GM21528 (cell line): ENCODE measurements around the gene VIPAS39.
A peak's percentile ranks its signal among the peaks of the same experiment; 100 is the strongest.
"Not testable (repeated sequence)": the region's sequence is repeated elsewhere in the genome, so short reads cannot be mapped to it uniquely, and the experiment has no call there.

Experiments
- ATAC-seq: cut with Tn5 transposase; IDR thresholded peaks from one replicate; pipeline ENCODE4 v1.9.1; 2021; ENCODE audit warnings: mild to moderate bottlenecking, moderate library complexity; ENCODE audit not compliant: unreplicated experiment, low FRiP score

The VIPAS39 gene

GRCh38 chr14:77473921-77474320 lies 16.5 kb upstream of the VIPAS39 start:
- no peak for ATAC-seq

DNA sequence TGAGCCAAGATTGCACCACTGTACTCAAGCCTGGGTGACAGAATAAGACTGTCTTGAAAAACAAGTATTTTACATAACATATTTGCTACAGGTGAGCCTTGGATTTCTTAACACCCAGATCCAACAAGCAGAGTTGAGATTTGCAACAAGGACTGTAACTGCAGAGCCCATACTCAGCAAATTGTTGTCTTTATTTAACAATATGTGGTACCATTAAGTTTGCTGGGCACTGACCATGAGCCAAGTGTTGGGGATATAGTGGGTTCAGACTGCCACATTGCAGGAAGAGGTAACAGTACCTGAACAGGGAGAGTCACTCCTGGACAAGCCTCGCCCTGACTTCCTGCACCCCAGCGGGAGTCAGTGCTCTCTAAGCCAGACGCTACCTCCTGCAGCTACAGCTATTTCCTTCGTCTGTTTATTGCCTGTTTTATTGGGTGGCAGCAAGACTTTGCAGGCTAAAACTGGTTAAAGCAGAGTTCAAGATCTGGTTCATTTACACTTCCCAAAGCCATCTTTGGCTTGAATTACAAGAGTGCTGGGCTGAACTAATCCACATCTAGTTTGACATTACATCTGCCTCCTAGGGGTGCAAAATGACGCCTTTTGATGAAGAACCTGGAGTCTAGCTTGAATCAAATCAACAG lies 12.9 kb upstream of the VIPAS39 start:
- ATAC-seq = no peak

- no peak for ATAC-seq
Measured at GRCh38 chr14:77469539-77469938, 12.1 kb upstream of the VIPAS39 start.

GRCh38 chr14:77469067-77469505 lies 11.7 kb upstream of the VIPAS39 start:
- ATAC-seq = no peak

DNA sequence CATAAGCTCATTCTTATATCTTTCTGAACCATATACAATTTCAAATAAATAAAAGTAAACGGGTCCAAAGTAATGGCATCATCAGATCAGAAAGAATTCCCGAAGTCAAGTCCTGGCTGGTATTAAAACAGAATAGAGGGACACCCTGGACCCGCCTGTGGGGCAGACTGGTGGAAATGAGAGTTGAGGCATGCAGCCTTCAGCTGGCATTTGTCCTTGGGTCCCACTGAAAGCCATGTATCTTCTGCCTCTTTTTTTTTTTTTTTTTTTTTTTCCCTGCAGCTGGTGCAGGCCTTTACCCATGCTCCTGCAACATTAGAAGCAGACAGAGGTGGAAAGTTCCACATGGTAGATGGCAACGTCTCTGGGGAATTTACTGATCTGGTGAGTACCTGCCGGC lies 10.4 kb upstream of the VIPAS39 start:
- ATAC-seq = no peak

DNA sequence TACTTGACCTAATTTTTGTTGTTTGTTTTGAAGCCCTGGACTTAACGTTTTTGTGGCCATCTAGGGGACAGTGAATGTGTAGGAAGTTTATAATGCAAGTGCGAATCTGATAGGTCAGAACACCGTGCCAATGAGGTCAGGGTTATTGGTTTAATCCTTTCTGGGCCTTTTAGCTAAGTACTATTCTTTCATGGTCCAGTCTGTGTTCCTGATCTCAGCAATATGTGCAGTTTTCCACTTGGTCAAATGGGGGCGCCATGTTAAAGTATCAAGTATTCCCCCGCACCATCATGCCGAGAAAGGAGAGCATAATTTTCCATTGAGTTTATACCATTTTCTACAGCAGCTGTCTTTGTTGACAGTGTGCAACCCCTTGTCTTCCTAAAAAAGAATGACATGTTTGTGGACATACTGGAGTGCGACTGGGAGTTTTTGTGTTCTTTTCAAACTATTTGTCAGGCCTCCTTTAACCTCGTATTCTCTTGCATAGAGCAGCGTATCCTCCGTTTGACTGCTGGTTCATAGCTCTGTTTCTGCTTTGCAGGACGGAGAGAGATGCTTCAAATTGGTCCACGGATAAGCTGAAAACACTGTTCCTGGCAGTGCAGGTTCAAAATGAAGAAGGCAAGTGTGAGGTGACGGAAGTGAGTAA lies 1.8 kb upstream of the VIPAS39 start:
- no peak for ATAC-seq

DNA sequence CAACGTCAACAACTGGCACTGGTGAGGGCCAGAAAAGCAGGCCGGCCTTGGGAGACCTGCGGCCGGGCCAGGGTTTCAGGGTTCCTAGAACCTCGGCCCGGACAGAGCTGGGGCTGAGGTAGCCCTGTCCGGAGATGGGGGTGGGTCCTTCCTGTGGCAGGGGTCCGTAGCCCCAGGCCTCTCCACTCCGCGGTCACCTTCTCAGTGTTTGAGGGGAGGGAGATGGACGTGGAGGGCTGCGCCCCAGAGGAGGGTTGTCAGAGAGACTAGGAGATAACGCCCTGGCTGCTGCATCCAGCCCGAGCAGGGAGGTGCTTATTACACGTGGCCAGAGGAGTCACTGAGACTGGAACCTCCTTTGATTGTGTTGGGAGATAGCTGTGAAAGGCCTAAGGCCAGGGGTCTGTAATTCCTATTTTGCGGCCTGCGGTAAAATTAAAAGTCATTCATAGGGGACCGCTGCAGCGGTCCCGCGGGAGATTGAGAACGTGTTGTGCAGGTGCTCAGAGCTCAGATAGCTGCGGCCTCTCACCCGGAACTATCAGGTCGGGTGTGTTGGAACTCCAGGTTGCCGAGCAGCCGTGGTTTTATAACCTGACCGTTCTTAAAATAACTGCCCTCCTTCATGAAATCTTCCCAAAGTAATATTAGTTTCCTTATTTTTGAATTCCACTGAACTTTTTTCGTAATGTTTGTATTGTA lies 999 bp upstream of the VIPAS39 start:
- ATAC-seq = peak; percentile 18

DNA sequence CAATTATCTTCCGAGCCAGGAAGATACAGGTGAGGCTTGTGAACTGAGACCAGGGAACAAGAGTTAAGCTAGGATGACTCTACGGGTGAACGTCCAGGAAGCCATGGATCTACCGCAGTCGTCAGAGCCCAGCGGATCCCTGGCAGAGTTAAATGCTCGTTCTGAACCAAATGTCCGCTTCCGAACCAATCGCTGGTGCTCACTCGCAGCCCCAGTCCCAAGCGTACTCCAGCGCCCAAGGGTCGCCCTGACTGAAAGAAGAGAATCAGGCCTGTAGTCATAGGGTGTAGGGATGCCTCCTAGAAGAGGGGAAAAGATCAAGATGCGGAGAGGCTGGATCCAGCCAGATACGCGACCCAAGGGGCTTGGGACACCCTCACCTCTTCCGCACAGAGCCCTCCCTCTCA lies 283 bp downstream of the VIPAS39 start:
- peak; percentile 19 for ATAC-seq

DNA sequence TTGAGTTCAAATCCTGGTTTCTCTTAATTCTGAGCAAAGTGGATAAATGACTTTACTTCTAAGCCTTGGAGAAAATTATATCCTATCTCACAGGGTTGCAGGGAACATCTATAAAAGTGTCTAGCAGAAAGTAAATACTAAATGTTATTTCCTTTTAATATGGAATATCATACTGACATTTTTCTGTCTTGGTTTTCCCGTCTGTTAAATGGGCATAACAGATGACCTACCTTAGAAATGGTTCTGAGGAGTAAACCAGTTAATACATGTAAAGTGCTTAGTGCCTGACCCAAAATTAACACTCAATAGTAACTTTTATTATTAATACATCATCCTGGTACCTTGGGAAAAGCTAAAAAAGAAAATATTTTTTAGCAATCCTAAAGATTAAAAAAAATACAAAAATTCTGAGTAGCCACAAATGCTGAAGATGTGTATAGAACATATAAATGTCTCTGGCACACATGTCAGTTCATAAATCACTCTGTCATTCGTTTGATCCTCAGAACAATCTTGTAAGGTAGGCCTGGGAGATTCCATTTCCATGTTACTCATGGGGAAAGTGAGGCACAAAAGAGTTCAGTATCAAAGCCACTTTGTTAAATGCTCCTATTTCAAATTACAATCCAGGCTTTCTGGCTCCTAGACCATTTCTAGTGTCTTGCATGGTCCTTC lies 1.3 kb downstream of the VIPAS39 start:
- no peak for ATAC-seq

GRCh38 chr14:77442196-77442595 lies 15.2 kb downstream of the VIPAS39 start:
- no peak for ATAC-seq

DNA sequence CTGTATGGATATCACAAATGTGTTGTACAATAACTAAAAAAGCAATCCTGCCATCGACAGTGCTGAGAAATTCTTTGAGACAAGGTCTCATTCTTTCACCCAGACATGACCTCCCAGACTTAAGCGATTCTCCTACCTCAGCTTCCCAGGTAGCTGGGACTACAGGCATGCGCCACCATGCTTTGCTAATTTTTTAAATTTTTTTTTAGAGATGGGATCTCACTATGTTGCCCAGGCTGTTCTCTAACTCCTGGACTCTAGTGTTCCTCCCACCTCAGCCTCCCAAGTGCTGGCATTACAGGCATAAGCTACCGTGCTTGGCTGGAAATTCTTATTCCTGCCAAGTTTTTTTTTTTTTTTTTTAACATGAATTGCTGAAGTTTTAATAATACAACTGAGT lies 17.5 kb downstream of the VIPAS39 start:
- no peak for ATAC-seq

DNA sequence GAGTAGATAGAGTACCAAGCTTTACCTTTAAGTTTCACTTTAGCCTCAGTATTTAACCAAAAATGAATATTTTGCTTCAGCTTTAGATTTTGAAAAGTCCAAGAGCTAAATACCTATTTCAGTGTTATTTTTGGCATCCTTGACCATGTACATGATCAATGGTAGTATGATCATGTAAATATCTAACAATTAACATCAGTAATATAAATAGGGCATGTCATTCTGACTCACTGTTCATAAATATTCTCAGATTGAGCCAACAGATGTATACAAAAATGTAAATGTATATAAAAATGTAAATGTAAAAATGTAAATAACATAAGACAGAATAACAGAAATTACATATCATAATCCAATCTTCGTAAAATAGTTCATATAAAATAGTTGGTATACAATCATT lies 18.8 kb downstream of the VIPAS39 start:
- no peak for ATAC-seq

DNA sequence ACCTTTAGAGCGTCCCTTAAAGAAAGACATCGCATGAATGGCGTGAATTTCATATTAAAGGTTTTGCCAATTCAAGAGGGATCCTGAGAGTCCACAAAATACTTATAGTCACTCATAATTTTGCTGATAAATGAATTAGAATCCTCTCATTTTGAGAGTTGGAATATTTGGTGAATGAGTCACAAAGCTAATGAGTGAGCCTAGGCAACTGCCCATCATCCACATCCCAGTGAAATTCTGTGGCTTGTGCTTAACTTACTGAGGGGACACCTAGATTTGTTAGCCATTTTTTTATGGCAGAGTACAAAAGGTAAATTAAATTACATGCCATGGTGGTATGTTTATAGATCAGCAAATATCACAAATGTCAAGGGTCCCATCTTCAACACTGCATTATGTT lies 21.4 kb downstream of the VIPAS39 start:
- ATAC-seq = no peak

DNA sequence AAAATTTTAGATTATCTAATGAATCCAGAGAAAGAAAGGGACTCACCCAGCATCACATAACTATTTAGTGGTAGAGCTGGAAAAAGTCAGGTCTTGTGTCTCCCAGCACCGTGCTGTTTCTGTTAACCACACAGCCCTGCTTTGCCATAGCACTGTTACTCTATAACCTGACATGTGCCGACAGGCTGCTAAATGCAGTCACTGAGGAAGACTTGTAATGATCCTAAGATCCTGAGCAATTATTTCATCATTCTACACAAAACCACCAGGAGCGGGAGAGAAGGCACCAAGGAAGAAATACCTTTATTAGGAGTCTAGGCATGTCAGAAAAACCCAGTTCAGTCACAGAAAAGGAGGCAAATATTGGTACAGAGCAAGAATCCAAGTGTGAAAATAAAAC lies 31.0 kb downstream of the VIPAS39 start:
- ATAC-seq = no peak

GRCh38 chr14:77424862-77425261 lies 32.5 kb downstream of the VIPAS39 start:
- no peak for ATAC-seq

- no peak for ATAC-seq
Measured at GRCh38 chr14:77423423-77423822, 34.0 kb downstream of the VIPAS39 start, which contains the start of gene NOXRED1. NOXRED1 (minus strand) TSS chr14:77423523; CDS start chr14:77422889, 634 bp downstream.

DNA sequence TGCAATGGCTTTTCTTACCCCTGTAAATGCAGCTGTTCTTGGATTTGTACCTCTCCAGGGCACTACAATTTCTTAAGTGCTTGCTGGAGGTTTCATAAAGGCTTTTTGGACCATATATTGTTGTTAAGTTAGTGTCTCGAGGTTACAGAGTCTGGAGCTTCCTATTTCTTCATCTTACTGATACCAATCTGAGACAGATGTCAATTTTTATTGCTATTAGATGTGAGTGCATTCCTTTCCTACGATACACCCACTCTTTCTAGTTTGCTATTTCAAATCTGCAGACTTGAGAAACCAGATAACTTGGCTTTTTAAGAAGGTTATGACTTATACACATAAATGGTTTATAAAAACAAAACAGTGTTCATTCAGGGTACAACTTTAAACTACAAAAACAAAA lies 36.2 kb downstream of the VIPAS39 start:
- ATAC-seq = no peak

- ATAC-seq = no peak
Measured at GRCh38 chr14:77416836-77417235, 40.6 kb downstream of the VIPAS39 start.

- ATAC-seq = not testable (repeated sequence)
Measured at GRCh38 chr14:77416098-77416497, 41.3 kb downstream of the VIPAS39 start.

DNA sequence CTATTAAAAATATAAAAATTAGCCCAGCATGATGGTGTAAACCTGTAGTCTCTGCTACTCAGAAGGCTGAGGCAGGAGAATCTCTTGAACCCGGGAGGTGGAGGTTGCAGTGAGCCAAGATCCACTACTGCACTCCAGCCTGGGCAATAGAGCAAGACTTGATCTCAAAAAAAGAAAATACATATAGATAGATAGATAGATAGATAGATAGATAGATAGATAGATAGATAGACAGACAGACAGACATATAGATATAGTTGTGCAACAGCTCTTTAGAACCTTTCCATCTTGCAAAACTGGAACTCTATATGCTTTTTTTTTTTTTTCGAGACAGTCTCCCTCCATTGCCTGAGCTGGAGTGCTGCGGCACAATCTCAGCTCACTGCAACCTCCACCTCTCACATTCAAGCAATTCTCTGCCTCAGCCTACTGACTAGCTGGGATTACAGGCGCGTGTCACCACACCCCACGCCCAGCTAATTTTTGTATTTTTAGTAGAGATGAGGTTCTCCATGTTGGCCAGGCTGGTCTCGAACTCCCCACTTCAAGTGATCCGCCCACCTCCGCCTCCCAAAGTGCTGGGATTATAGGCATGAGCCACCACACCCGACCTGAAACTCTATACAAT lies 41.9 kb downstream of the VIPAS39 start:
- not testable (repeated sequence) for ATAC-seq

DNA sequence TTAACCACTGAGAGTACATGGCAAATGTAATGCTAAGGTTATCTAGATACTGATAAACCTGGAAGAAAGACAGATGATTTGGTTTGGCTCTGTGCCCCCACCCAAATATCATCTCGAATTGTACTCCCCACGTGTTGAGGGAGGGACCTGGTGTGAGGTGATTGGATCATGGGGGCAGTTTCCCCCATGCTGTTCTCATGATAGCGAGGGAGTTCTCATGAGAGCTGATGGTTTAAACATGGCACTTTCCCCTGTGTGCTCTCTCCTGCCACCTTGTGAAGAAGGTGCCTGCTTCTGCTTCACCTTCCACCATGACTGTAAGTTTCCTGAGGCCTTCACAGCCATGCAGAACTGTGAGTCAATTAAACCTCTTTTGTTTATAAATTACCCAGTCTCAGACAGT lies 48.3 kb downstream of the VIPAS39 start:
- no peak for ATAC-seq
